ENCODE results near the gene SLC9B2. TPM values are rescaled to one million over a fixed set of nuclear protein-coding genes. Genes with fewer than 3 reads are reported as not detected.
"Not testable (repeated sequence)": the region's sequence is repeated elsewhere in the genome, so short reads cannot be mapped to it uniquely, and the experiment has no call there.

Gene SLC9B2
- total RNA-seq, 1 donor from 2014 or later, result 17.2 TPM

DNA sequence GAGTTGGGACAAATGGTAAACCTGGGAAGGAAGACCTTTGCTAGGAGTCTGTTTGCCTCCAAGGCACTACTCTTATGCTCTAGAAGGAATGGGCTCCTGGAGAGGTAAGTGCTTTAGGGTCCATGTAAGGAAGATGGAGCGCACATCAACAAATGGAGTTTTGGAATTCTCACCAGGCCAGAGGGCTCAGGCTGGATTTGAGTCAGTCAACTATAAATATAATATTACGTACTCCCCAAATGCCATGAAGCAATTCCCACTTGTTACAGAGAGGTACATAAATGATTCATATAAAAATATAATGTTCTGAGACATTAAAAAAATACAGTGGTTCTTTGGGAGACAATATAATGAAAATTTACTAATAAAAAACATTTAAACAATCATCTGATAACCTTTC, 55.4 kb downstream of the SLC9B2 start:
- DNase-seq (ENCODE audit: low spot score), result no peak

DNA sequence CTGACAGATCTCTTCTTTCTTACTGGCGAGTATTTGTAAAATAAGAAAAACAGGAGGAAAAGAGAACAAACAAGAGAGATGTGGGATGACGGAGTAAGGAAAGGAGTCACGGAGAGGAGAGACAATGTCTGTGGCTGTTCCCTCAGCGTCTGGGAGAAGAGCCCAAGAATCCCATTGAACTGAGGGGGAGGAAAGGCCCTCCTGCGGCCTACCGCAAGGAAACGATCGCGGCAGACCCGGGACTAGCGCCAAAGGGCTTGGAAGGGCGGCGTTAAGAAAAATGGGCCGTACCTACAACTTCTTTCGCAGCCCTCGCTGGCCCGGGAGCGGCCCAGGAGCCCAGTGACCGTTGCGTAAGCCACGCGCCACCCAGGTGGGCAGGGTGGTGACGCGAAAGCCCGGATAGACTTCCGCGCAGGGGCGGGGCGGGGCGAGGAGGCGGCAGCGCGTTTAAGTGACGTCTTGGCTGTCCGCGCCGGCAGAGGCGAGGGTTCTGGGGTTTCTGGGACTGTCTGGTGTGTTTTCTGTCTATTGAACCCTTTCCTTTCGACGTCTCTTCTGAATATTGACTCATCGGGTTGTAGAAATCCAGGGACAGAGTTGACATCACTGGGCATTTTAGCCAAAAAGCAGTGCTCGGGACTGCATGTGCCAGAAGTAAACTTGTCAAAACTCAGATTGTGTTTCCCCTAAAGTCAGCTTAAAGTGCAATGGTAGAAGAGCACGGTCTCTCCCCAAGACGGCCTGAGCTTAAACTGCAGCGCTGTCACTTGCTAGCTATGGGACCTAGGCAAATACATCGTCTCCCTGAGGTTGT, 57.0 kb downstream of the SLC9B2 start, which contains the start of gene SLC9B1:
TSS of gene SLC9B1 (minus strand) at position 398 of the 817 bp plus-strand sequence. CDS start 27,994 bp downstream, outside the sequence.
- peak; percentile 99 for DNase-seq (ENCODE audit: low spot score)

DNA sequence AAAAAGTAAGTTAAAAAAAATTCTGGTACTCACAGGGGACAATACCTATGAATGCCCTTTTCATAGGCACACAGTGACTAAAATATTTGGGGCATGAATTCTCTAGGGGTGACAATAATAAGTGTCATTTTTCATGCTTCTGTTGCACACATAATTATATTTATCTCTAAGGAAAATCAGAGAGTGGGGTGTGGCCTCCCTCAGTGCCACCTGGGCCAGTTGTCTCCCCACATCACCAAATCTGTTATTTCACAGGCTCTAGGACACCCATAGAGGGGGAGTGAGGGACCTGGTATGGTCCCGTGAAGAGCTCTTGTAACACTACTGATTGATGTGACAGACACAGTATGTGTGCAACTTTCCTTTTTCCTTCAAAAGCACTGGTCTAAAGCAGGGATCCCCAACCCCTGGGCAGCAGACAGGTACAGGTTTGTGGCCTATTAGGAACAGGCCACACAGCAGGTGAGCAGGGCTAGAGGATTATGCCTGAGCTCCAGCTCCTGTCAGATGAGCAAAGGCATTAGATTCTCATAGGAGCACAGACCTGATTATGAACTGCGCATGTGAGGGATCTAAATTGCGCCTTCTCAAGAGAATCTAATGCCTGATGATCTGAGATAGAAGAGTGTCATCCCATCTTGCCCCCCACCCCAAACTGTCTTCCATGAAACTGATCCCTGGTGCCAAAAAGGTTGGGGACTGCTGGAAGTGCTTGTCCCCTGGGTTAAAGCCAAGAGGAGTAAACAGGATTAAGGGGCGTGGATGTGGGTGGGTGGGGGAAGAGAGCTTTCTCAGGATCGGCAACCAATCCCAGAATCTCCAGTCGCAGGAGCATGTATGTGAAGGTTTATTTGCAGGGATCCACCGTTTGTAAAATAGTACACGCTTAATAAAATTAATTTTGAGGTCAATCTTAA, 57.9 kb downstream of the SLC9B2 start:
- DNase-seq (ENCODE audit: low spot score), result no peak

DNA sequence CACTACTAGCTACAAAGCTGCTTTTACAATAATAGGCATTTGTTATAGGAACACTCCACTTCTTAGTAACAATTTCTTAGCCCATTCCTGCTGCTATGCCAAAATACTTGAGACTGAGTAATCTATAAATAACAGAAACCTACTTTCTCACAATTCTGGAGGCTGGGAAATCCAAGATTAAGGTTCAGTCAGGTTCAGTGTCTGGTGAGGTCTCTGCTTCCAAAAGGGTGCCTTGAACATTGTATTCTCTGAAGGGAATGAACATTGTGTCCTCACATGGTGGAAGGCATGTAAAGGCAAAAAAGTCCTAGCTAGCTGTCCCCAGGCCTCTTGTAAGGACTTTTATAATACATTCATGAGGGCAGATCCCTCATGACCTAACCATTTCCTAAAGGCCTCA, 64.0 kb downstream of the SLC9B2 start:
- no peak for DNase-seq (ENCODE audit: low spot score)

DNA sequence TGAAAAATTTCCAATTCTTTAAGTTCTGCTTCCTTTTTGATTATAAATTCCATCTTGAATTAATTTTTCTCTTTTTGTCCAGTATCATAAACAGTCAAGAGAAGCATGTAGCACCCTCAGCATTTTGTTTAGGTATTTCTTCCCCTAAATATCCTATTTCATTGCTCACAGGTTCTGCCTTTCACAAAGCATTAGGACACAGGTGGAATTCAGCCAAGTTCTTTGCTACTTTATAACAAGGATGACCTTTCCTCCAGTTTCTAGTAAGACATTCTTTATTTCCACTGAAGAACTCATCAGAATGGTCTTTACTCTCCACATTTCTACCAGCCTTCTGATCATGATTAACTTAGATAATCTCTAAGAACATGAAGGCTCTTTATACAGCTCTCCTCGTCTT, 64.5 kb downstream of the SLC9B2 start:
- DNase-seq (ENCODE audit: low spot score), result no peak

DNA sequence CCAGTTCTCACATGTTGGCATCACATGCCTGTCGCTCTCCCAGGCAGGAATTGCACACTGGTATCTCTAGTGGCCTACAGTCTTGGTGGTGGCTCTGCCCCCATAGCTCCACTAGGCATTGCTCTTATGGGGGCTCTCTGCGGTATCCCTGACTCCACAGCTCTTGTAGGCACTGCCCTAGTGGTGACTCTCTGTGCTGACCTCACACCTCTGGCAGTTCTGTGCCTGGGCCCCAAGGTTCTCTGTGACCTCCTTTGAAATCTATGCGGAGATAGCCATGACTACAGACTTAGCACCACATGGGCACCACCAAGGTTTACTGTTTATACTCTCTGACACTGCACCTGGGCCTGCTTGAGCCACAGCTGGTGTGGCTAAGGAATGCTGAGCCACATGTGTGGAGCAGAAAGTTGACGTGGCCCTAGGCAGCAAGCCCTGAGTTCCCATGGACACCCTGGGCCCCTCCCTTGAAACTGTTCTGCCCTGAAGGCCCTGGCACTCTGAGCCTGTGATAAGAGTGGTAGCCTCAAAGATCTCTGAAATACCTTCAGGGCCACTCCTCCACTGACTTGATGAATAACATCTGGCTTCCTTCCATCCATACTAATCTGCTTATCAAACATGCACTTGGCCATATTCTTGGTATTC, 65.1 kb downstream of the SLC9B2 start:
- no peak for DNase-seq (ENCODE audit: low spot score)

DNA sequence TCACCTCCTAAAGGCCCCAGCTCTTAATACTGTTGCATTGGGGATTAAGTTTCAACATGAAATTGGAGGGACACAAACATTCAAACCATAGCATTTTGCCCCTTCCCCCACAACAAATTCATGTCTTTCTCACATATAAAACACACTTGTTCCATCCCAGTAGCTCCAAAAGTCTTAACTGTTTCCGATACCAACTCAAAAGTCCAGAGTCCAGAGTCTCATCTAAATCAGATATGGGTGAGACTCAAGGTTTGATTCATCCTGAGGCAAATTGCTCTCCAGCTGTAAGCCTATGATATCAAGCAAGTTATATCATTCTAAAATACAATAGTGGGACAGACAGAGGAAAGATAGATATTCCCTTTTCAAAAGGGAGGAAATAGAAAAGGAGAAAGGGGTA, 65.8 kb downstream of the SLC9B2 start:
- DNase-seq (ENCODE audit: low spot score), result no peak

DNA sequence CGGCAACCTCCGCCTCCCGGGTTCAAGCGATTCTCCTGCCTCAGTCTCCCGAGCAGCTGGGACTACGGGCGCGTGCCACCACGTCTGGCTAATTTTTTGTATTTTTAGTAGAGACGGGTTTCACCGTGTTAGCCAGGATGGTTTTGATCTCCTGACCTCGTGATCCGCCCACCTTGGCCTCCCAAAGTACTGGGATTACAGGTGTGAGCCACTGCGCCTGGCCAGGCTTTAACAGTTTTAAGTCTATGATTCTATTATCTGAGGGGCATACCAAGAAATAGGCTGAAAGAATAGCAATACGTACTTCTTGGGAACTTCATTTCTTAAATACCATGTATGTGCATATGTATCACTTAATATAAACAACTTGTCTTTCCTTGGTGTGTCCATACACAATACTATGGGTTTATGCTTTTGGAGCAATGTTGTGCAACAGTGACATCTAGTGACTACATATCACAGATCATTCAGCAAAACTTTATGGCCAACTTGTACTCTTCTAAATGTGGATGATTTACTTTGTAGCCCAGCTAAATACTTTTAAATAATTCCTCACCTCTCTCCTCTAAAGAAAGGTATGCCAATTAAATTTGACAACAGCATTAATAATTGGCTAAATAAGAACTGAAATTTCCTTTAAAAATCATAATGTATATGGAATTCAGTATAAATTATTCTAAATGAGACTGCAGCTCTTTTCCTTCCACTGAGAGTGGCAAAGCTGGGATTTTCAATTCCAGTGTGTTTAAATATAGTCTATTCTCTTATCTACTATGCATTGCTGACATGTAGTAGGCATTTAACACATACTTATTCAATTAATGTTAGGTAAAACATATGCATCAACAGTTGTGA, 67.5 kb downstream of the SLC9B2 start:
- no peak for DNase-seq (ENCODE audit: low spot score)

DNA sequence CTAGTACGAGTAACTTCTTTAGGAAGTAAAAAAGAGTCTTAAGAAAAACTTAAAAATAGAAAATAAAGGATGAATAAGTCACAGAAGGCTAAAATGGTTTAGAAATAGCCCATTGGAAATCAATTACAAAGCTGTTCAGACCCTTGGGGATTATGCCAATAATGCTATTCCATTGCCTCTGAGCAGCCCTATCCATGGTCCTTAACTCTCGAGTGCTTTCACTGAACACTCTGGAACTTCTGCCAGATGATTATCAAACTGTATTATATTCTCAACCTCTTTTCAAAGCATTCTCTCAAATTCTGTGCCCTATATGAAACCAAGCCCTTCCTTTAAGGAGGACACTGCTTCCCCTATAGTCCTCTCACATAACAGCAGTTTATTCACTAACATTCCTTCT, 74.0 kb downstream of the SLC9B2 start:
- no peak for DNase-seq (ENCODE audit: low spot score)

DNA sequence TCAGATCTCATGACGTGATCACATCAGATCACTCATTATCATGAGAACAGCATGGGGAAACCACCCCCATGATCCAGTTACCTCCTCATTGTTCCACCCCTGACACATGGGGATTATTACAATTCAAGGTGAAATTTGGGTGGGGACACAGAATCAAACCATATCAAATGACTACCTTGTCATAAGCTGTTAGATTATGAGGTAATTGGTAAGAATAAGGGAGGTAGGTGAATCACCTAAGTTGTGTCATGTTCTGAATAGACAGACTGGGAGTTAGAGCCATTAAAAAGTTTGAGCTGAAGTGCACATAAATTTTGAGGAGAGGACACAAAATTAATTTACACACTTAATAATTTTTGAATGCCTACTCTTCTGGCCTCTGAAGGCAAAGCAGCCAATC, 81.8 kb downstream of the SLC9B2 start:
- no peak for DNase-seq (ENCODE audit: low spot score)

DNA sequence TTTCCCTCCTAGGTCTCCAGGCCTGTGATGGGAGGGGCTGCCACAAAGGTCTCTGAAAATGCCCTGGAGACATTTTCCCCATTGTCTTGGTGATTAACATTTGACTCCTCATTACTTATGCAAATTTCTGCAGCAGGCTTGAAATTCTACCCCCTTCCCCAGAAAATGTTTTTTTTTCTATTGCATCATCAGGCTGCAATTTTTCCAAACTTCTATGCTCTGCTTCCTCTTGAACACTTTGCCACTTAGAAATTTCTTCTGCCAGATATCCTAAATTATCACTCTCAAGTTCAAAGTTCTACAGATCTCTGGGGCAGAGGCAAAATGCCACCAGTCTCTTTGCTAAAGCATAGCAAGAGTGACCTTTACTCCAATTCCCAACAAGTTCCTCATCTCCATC, 82.6 kb downstream of the SLC9B2 start:
- DNase-seq (ENCODE audit: low spot score), result not testable (repeated sequence)

DNA sequence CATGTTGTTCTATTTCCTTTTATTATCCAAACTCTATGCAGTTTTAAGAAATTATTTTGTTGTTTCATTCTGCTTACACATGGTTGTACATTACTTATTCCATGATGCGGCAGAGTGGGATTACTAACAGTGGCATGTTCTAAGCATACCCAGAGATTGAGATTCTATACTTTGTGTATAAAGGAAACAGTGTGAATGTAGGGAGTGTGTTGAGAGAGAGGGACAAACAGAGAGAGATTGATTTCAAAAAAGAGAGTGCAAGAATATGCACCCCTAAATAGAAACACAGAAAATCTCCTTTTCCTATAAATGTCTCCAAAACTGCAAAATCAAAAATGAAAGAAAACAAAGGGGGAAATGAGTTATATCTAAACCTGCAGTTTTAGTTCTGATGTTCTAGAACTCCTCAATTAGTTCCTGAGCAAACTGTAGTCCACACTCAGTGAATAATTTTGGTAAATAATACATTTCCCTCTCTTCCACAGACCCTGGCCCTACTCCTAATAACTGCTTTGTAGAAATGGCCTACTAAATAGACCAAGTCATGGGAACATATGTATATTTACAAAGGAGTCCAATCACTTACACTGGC, 88.0 kb downstream of the SLC9B2 start:
- DNase-seq (ENCODE audit: low spot score), result no peak

DNA sequence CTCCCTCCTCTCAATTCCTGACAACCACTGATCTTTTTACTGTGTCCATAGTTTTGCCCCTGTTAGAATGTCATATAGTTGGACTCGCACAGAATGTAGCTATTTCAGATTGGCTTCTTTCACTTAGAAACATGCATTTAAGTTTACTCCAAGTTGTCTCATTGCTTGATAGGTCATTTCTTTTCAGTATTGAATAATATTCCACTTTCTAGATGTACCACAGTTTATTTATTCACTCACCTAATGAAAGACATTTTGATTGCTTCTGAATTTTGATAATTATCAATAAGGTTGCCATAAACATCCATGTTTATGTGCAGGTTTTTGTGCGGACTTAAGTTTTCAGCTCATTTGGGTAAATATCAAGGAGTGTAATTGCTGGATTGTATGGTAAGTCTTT, 95.6 kb downstream of the SLC9B2 start:
- DNase-seq (ENCODE audit: low spot score), result no peak

Other genes starting within 250 kb of the SLC9B2 start
- 316 TPM for gene UBE2D3, start 249.2 kb downstream of the SLC9B2 start, total RNA-seq
- gene CISD2, start 207.8 kb downstream of the SLC9B2 start, total RNA-seq, result 25.7 TPM
- gene SLC9B1, start 57.1 kb downstream of the SLC9B2 start, total RNA-seq, result 0.87 TPM
- gene BDH2, start 23.1 kb upstream of the SLC9B2 start, total RNA-seq, result 31.4 TPM
- 1.2 TPM for gene CENPE, start 121.6 kb upstream of the SLC9B2 start, total RNA-seq